ENCODE measurements around the gene NPLOC4.
A peak's percentile ranks its signal among the peaks of the same experiment; 100 is the strongest.

NPLOC4 gene

GRCh38 chr17:81636505-81637288 lies at the start of gene NPLOC4, which contains the start of gene TSPAN10:
TSS of gene NPLOC4 (minus strand) at chr17:81637112. CDS start at chr17:81636930, 182 bp downstream.
TSS of gene TSPAN10 (plus strand) at chr17:81637196. CDS start at chr17:81642413, 5,217 bp downstream.
- no peak for FAIRE-seq

GRCh38 chr17:81686614-81687013 lies 49.7 kb upstream of the NPLOC4 start:
- no peak for FAIRE-seq

GRCh38 chr17:81685108-81685507 lies 48.2 kb upstream of the NPLOC4 start:
- no peak for FAIRE-seq

GRCh38 chr17:81684442-81684911 lies 47.6 kb upstream of the NPLOC4 start:
- no peak for FAIRE-seq

GRCh38 chr17:81683584-81684441 lies 46.9 kb upstream of the NPLOC4 start, which contains the start of the genes ARL16 and HGS:
TSS of gene ARL16 (minus strand) at chr17:81683797. CDS start at chr17:81683753, 44 bp downstream.
TSS of gene HGS (plus strand) at chr17:81684011. CDS start at chr17:81684067, 56 bp downstream.
- peak; percentile 98 for FAIRE-seq

- no peak for FAIRE-seq
Observed at GRCh38 chr17:81683208-81683583, 46.3 kb upstream of the NPLOC4 start.

GRCh38 chr17:81682565-81683207 lies 45.8 kb upstream of the NPLOC4 start:
- no peak for FAIRE-seq

- no peak for FAIRE-seq
Observed at GRCh38 chr17:81681672-81682071, 44.8 kb upstream of the NPLOC4 start.

GRCh38 chr17:81680150-81680549 lies 43.2 kb upstream of the NPLOC4 start:
- no peak for FAIRE-seq

- no peak for FAIRE-seq
Observed at GRCh38 chr17:81676906-81677305, 40.0 kb upstream of the NPLOC4 start.

GRCh38 chr17:81675515-81676221 lies 38.8 kb upstream of the NPLOC4 start:
- peak; percentile 94 for FAIRE-seq

GRCh38 chr17:81673561-81674258 lies 36.8 kb upstream of the NPLOC4 start:
- no peak for FAIRE-seq

GRCh38 chr17:81672954-81673353 lies 36.0 kb upstream of the NPLOC4 start:
- FAIRE-seq = no peak

- FAIRE-seq = no peak
Observed at GRCh38 chr17:81672504-81672903, 35.6 kb upstream of the NPLOC4 start.

- FAIRE-seq = no peak
Observed at GRCh38 chr17:81667754-81668153, 30.8 kb upstream of the NPLOC4 start.

GRCh38 chr17:81666342-81667191 lies 29.7 kb upstream of the NPLOC4 start, which contains the start of the genes CCDC137 and OXLD1:
TSS of gene CCDC137 (plus strand) at chr17:81666737. CDS start at chr17:81666767, 30 bp downstream.
TSS of gene OXLD1 (minus strand) at chr17:81666605. CDS start at chr17:81666577, 28 bp downstream.
- FAIRE-seq = peak; percentile 53

GRCh38 chr17:81666092-81666341 lies 29.1 kb upstream of the NPLOC4 start:
- no peak for FAIRE-seq

- FAIRE-seq = no peak
Observed at GRCh38 chr17:81665205-81666091, 28.5 kb upstream of the NPLOC4 start.

GRCh38 chr17:81664051-81664470 lies 27.1 kb upstream of the NPLOC4 start:
- FAIRE-seq = no peak

GRCh38 chr17:81662002-81662401 lies 25.1 kb upstream of the NPLOC4 start:
- FAIRE-seq = no peak

Measured in G401.6 (cell line).